ENCODE data around the gene CXXC1.
"Not testable (repeated sequence)": the region's sequence is repeated elsewhere in the genome, so short reads cannot be mapped to it uniquely, and the experiment has no call there.

Gene CXXC1

GRCh38 chr18:50287441-50288347 is at the start of gene CXXC1:
CXXC1 (minus strand) TSS chr18:50287692; CDS start chr18:50287589, 103 bp downstream.
- peak; percentile 100 for DNase-seq (ENCODE audit: low spot score)

- peak; percentile 56 for DNase-seq (ENCODE audit: low spot score)
Observed at GRCh38 chr18:50334546-50335152, 47.2 kb upstream of the CXXC1 start.

DNA sequence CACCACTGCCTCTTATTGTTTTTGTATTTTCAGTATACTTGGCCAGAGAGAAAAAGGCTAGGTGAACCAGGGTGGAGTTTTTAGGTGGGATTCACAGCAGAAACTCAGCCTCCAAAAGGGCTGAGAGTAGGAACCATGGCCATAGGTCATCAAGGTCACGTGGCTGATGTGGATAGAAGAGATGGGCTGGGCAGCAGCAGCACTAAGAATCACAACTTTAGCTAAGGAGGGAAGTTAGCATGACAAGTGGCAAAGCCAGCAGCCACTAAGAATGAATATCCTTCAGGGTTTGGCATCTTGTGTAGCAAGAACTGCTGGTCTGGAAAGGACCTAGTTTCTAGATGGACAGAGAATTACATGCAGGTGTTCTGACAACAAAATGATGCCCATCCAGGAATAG is 44.2 kb upstream of the CXXC1 start:
- DNase-seq (ENCODE audit: low spot score): no peak

DNA sequence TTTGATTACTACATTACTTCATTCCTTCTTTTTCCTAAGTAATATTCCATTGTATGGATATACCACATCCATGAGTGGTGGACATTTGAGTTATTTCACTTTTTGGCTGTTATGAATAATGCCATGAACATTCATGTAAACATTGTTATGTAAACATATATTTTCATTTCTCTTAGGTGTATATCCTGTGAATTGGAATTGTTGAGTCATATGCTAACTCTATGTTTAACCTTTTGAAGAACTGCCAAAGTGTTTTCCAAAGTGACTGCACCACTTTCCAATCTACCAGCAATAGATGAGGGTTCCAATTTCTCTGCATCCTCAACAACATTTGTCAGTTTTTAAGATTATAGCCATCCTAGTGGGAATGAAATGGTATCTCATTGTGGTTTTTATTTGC is 42.7 kb upstream of the CXXC1 start:
- no peak for DNase-seq (ENCODE audit: low spot score)

- no peak for DNase-seq (ENCODE audit: low spot score)
Observed at GRCh38 chr18:50327983-50328382, 40.5 kb upstream of the CXXC1 start.

DNA sequence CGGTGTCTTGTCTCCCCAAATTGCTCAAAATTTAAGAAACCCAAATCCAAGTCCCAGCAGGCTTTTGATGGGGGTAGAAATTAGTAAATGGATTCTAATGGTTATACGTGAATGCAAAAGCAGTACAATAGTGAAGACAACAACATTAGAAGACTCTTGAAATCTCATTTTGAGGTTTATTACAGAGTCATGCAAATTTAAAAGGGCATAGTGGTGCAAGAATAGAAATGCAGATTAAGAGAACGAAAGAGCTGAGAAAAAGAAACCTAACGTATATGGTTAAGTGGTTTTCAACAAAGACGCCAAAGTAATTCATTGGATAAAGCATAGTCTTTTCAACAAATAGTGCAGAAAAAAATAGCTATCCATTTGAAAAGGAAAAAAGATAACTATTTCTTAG is 33.2 kb upstream of the CXXC1 start:
- DNase-seq (ENCODE audit: low spot score): peak; percentile 45

- peak; percentile 77 for DNase-seq (ENCODE audit: low spot score)
Observed at GRCh38 chr18:50315100-50315871, 27.8 kb upstream of the CXXC1 start.

- no peak for DNase-seq (ENCODE audit: low spot score)
Observed at GRCh38 chr18:50313873-50314460, 26.5 kb upstream of the CXXC1 start.

DNA sequence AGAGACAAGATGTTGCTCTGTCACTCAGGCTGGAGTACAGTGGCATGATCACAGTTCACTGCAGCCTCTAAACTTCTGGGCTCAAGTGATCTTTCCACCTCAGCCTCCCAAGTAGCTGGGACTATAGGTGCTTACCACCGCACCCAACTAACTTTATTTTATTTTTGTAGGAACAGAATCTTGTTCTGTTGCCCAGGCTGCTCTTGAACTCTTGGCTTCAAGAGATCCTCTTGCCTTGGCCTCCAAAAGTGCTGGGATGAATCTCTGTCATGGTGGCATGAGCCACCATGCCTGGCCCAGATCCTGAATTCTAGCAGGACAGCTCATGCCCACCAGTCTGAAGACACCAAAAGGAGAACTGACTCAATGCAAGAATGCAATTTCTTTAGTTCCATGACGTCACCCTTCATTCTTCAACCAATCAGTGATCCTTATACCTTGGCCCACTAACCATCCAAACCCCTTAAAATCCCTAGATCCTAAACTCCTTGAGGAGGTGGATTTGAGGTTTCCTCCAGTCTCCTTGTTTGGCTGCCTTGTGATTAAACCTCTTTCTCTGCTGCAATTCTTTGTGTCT is 25.6 kb upstream of the CXXC1 start:
- DNase-seq (ENCODE audit: low spot score): peak; percentile 59

DNA sequence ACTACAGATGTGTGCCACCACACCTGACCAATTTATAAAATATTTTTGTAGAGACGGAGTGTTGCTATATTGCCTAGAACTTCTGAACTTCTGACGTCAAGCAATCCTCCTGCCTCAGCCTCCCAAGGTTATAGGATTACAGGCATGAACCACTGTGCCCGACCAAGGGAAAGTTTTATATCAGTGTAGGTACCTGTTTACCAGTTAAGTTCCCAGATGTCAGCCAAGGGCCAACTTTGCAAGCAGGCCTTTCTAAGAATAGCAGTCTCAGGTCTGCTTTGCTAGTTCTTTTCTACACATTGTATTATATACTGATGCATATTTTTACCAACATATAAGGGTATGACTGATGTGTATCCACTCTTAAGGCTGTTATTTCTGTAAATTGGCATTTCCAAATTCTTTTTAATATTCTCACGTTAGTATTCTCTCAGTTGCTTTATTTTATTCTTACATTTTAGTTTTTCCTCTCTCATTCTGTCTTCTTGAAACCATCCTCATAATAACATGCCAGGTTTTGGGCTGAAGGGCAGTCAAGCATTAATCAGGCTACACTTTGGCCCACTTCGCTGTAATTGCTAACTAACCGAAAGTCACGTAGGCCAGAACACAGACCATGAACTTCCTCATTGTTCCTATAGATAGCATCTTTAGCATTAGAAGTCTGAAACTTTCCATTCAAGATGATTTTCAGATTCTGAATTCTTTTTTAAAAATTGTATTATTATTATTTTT is 25.0 kb upstream of the CXXC1 start:
- peak; percentile 88 for DNase-seq (ENCODE audit: low spot score)

DNA sequence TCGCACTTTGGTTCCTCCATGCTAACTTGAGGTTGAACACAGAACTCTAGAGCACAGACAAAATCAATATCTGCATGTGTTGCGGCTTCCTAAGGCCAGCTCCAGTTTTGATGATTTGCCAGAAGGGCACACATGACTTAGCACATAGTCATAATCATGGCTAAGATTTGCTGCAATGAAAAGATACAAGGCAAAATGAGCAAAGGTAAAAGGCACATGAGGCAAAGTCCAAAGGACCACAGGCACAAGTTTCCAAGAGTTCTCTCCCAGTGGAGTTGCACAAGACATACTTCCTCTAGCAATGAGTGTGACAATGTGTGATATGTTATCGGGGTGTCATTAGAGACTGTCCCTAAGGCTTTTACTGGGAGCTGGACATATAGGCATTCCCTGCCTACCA is 24.2 kb upstream of the CXXC1 start:
- peak; percentile 22 for DNase-seq (ENCODE audit: low spot score)

DNA sequence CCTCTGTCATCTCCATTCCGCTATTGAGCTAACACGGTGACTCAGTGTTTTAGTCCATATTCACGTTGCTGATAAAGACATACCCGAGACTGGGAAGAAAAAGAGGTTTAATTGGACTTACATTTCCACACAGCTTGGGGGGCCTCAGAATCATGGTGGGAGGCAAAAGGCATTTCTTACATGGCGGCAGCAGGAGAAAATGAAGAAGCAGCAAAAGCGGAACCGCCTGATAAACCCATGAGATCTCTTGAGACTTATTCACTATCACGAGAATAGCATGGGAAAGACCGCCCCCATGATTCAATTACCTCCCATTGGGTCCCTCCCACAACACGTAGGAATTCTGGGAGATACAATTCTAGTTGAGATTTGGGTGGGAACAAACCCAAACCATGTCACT is 22.6 kb upstream of the CXXC1 start:
- DNase-seq (ENCODE audit: low spot score): no peak

- not testable (repeated sequence) for DNase-seq (ENCODE audit: low spot score)
Observed at GRCh38 chr18:50308851-50309250, 21.4 kb upstream of the CXXC1 start.

GRCh38 chr18:50307738-50308470 is 20.4 kb upstream of the CXXC1 start:
- peak; percentile 98 for DNase-seq (ENCODE audit: low spot score)

DNA sequence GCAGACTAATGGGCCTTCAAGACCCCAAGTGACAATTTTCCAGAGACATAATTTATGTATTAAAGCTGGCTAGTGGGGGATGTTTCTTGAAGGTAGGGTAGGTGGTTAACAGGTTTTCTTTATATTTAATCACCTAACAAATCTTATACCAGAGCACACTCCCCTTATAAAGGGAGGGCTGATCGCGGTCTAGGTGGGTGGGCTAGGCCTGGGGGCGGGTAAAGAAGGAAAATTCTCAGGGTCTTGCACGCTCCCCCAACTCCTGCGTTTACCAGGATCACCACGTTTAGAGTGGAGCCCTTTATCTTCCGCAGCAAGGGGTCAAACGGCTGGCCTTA is 19.9 kb upstream of the CXXC1 start:
- DNase-seq (ENCODE audit: low spot score): no peak

GRCh38 chr18:50306944-50307343 is 19.5 kb upstream of the CXXC1 start:
- DNase-seq (ENCODE audit: low spot score): no peak

- DNase-seq (ENCODE audit: low spot score): no peak
Observed at GRCh38 chr18:50301074-50301473, 13.6 kb upstream of the CXXC1 start.

DNA sequence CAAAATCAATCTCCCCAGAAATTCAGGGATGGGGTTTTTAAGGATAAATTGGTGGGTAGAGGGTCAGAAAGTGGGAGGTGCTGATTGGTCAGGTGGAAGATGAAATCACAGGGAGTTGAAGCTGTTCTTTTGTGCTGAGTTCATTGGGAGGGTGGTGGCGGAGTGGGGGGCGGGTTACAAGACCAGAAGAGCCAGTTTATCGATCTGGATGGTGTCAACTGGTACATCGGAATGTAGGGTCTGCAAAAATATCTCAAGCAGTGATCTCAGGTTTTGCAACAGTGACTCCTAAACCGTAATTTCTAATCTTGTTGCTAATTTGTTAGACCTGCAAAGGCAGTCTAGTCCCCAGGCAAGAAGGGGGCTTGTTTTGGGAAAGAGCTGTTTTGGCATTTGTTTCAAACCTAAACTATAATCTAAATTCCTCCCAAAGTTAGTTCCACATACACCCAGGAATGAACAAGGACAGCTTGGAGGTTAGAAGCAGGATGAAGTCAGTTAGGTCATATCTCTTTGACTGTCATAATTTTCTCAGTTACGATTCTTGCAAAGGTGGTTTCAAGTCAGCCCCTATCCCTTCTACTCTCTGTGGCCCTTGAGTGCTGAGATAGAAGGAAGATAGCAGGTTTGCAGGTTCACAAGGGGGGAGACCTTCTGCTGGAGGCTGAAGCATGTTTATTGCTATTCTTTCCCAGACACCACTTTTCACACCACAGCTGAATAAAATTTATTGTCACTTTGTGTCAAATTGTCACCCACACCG is 12.3 kb upstream of the CXXC1 start:
- no peak for DNase-seq (ENCODE audit: low spot score)

- DNase-seq (ENCODE audit: low spot score): no peak
Observed at GRCh38 chr18:50298443-50299284, 11.2 kb upstream of the CXXC1 start.

Data from NAMALWA (cell line).